GM23338 (cell line): ENCODE data around the gene DIAPH1. TPM values are rescaled to one million over a fixed set of nuclear protein-coding genes. Genes with fewer than 3 reads are reported as not detected.

Source experiments
- ATAC-seq: fragments of 200-7000 bp; cut with Tn5 transposase; 3 replicates; pipeline ENCODE4 v1.9.1; 2020
- DNase-seq: peaks from one replicate; pipeline ENCODE4 v3.0.0-alpha.2; 2015; ENCODE audit warnings: low spot score
- H2AFZ ChIP-seq: fragments of 200-600 bp; sonication (generic); 2 replicates; pipeline ENCODE4 v1.8.0; 2016; ENCODE audit warnings: antibody characterized with exemption, mild to moderate bottlenecking, moderate library complexity
- H3F3A ChIP-seq: fragments of 200-600 bp; sonication (generic); replicated peaks from 2 replicates; pipeline ENCODE4 v1.8.0; 2017; ENCODE audit warnings: antibody characterized with exemption, mixed run types, low read depth
- H3K27ac ChIP-seq: fragments of 200-600 bp; sonication (generic); 2 replicates; pipeline ENCODE4 v1.6.1; 2016; ENCODE audit warnings: low read depth
- H3K27me3 ChIP-seq: fragments of 200-600 bp; sonication (generic); 2 replicates; pipeline ENCODE4 v1.8.0; 2016; ENCODE audit warnings: mild to moderate bottlenecking, mixed run types, moderate library complexity; ENCODE audit not compliant: insufficient read depth
- H3K36me3 ChIP-seq: fragments of 200-600 bp; sonication (generic); 2 replicates; pipeline ENCODE4 v1.8.0; 2016; ENCODE audit warnings: mild to moderate bottlenecking; ENCODE audit not compliant: insufficient read depth
- H3K4me1 ChIP-seq: fragments of 200-600 bp; sonication (generic); 2 replicates; pipeline ENCODE4 v1.8.0; 2016; ENCODE audit warnings: mild to moderate bottlenecking, moderate library complexity; ENCODE audit not compliant: insufficient read depth
- H3K4me2 ChIP-seq: fragments of 200-600 bp; sonication (generic); 2 replicates; pipeline ENCODE4 v1.7.1; 2017; ENCODE audit warnings: mixed run types
- H3K4me3 ChIP-seq: fragments of 200-600 bp; sonication (generic); 2 replicates; pipeline ENCODE4 v1.6.1; 2016; ENCODE audit warnings: mixed run types
- H3K79me2 ChIP-seq: fragments of 200-600 bp; sonication (generic); replicated peaks from 2 replicates; pipeline ENCODE4 v1.8.0; 2017; ENCODE audit warnings: mild to moderate bottlenecking; ENCODE audit not compliant: insufficient read depth
- H3K9me2 ChIP-seq: fragments of 200-600 bp; sonication (generic); 2 replicates; pipeline ENCODE4 v1.8.0; 2017; ENCODE audit not compliant: insufficient read depth
- H4K20me1 ChIP-seq: fragments of 200-600 bp; sonication (generic); replicated peaks from 2 replicates; pipeline ENCODE4 v1.8.0; 2017; ENCODE audit warnings: mild to moderate bottlenecking; ENCODE audit not compliant: insufficient read depth
- H3K27ac Mint-ChIP-seq: 2 replicates; pipeline ENCODE4 v1.8.0; 2020; ENCODE audit warnings: inconsistent platforms, mild to moderate bottlenecking, moderate library complexity, mixed read lengths
- H3K27me3 Mint-ChIP-seq: 3 replicates; pipeline ENCODE4 v1.8.0; 2022; ENCODE audit warnings: low read depth, mild to moderate bottlenecking, moderate library complexity, mixed read lengths, inconsistent platforms; ENCODE audit not compliant: insufficient read depth, poor library complexity
- H3K36me3 Mint-ChIP-seq: 3 replicates; pipeline ENCODE4 v1.8.0; 2021; ENCODE audit warnings: low read depth, mild to moderate bottlenecking, inconsistent platforms, moderate library complexity, mixed read lengths
- H3K4me1 Mint-ChIP-seq: 3 replicates; pipeline ENCODE4 v1.8.0; 2020; ENCODE audit warnings: mild to moderate bottlenecking, inconsistent platforms, mixed read lengths
- H3K4me3 Mint-ChIP-seq: 3 replicates; pipeline ENCODE4 v1.8.0; 2021; ENCODE audit warnings: moderate library complexity, mild to moderate bottlenecking, inconsistent platforms, mixed read lengths
- H3K9me3 Mint-ChIP-seq: 3 replicates; pipeline ENCODE4 v1.8.0; 2020; ENCODE audit warnings: moderate library complexity, mild to moderate bottlenecking, inconsistent platforms, mixed read lengths
- EZH2 ChIP-seq: fragments of 200-600 bp; sonication (generic); IDR thresholded peaks from one replicate; pipeline ENCODE4 v1.8.0; 2017; ENCODE audit warnings: antibody characterized with exemption, mild to moderate bottlenecking, low read depth; ENCODE audit not compliant: unreplicated experiment
- NANOG ChIP-seq: IDR thresholded peaks from 2 replicates; pipeline ENCODE4 v1.6.1; 2016; ENCODE audit warnings: antibody characterized with exemption, borderline replicate concordance
- ZNF114 ChIP-seq: fragments of 250-450 bp; sonication (Bioruptor Pico); IDR thresholded peaks from 2 replicates; pipeline ENCODE4 v1.5.0; 2020; ENCODE audit warnings: mild to moderate bottlenecking, moderate library complexity
- polyA plus RNA-seq: library from polyadenylated mRNA; unstranded; fragments of >200 nt; fragmentation: Nextera tagmentation; extraction: Ambion mirVana; gene quantifications from 2 replicates; pipeline ENCODE4 v1.2.1, GENCODE V29; 2016
- total RNA-seq: library from RNA; depleted of rRNA; stranded (reverse); fragments of >200 nt; shearing (Covaris generic); gene quantifications from 2 replicates; pipeline ENCODE4 v1.2.3, GENCODE V29; 2014
- TF ChIP-seq, protein P1 (sequence below): IDR thresholded peaks from 2 replicates; pipeline ENCODE4 v1.6.1; 2016; ENCODE audit warnings: antibody characterized with exemption

DIAPH1 gene
- total and polyA plus RNA-seq, 2 experiments from 2014 or later: 42.9 to 104 TPM

DNA sequence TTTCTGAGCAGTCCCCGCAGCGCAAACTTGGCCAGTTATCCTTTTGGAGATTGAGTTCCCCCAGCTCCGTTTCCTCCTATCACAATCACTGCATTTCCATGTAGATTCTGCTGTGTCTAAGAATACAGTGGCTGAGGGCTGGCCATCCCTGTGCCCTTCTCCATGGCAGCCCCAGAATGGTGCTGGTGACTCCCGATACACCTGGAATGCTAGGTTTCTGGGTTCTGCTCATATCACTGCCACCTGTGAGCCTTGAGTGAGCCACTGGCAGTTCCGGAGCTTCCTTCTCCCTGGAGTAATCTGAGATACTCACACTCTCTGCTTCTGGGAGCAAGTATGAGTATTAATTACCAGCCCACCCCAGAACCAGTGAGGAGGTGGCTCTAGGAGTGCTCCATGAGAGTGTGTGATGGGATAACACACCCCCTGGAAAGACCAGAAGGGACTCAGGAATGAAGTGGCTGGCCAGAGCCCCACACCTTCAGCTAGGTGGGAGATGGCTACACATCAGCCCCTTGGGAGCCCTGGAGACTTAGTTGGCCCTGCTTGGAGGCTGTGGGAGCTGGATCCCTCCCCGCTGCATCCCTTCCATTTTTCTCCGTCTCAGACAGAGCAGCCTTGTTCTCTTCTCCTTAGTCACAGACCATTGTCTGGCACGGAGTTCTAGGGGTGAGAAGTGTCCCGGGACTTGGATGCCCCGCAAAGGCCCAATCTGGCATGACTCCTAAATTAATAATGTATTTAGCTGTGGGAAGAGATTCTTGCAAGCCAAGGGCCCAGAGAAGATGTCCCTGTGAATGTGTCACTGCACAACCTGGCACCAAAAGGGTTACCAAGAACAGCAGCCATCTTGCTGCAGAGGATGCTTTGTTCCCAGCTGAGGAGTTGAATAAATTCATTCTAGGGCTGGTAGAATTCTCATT lies 125.0 kb downstream of the DIAPH1 start:
- Mint-ChIP-seq H3K4me3 (no peak overlapping the region; the same call in 2 of the 3 replicates), H3K27ac (no peak overlapping the region), H3K27me3 (peaks cover 62% of the 10 kb centered on the region), H3K9me3 (no peaks in the 10 kb centered on the region), H3K4me1 (peaks cover 54% of the 10 kb centered on the region), H3K36me3 (peaks cover 18% of the 10 kb centered on the region)
- peak overlapping the region; percentile 51; the same call in 1 of the 2 replicates for H3K4me3 ChIP-seq
- H3K27ac ChIP-seq: no peak overlapping the region
- TF ChIP-seq EZH2: peak; percentile 26
- TF ChIP-seq NANOG: no peak
- no peaks in the 10 kb centered on the region for H4K20me1 ChIP-seq
- H3K9me2 ChIP-seq: no peaks in the 10 kb centered on the region; the same call in 1 of the 2 replicates
- no peaks in the 10 kb centered on the region for H3K79me2 ChIP-seq
- no peak overlapping the region for H2AFZ ChIP-seq
- peaks cover 56% of the 10 kb centered on the region for H3K27me3 ChIP-seq
- 0 out of 2 replicates have a peak, but pooled peaks cover 10% of the 10 kb centered on the region for H3F3A ChIP-seq
- H3K4me1 ChIP-seq: peaks cover 42% of the 10 kb centered on the region
- ATAC-seq (no peak), DNase-seq (no peak)
- peak overlapping the region; percentile 79 for H3K4me2 ChIP-seq
- no peaks in the 10 kb centered on the region for H3K36me3 ChIP-seq

DNA sequence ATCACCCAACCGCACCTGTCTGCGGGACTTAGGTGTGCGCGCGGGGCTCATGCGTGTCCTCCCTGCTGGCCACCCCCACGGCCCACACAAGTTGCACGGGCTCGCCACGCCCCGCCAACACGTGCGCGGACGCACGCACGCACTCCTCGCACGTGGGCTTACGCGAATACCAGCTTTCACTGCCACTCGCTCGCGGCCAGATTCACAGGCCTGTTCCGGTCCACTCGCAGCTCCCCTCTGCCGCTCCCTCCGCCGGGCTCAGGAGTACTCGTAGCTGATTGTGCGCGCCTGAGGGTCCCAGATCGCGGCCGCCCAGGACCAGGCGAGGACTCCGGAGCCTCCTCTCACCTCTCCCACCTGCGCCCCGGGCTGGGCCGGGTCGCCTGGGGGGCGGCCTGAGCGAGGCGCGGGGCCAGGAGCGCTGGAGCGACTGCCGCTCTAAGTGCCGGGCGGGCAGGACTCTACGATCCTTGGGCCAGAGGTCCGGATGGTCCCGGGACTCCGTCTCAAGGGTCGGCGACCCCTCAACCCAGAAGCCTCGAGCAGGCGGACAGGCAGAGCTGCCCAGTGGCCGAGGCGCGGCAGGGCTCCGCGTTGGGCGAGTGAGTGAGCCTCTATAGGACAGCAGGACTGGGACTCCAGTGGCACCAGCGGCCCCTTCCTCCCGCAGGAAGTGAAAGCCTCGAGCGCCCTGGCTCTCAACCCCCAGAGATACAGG lies 126.5 kb downstream of the DIAPH1 start:
- Mint-ChIP-seq H3K4me1 (peaks cover 59% of the 10 kb centered on the region), H3K27me3 (peaks cover 62% of the 10 kb centered on the region), H3K36me3 (peaks cover 8% of the 10 kb centered on the region), H3K9me3 (no peaks in the 10 kb centered on the region), H3K4me3 (peak overlapping the region; percentile 77), H3K27ac (no peak overlapping the region)
- Histone ChIP-seq H3K4me3 (peak overlapping the region; percentile 76), H3F3A (0 out of 2 replicates have a peak, but pooled peaks cover 10% of the 10 kb centered on the region), H3K36me3 (no peaks in the 10 kb centered on the region), H3K4me2 (peak overlapping the region; percentile 93), H3K27me3 (peaks cover 57% of the 10 kb centered on the region), H3K4me1 (peaks cover 45% of the 10 kb centered on the region), H3K27ac (no peak overlapping the region), H3K9me2 (no peaks in the 10 kb centered on the region), H2AFZ (peak overlapping the region; percentile 59), H3K79me2 (no peaks in the 10 kb centered on the region), H4K20me1 (peaks cover 3% of the 10 kb centered on the region; the same call in 1 of the 2 replicates)
- DNase-seq (peak; percentile 70), ATAC-seq (peak; percentile 46)
- no peak for TF ChIP-seq ZNF114 (CRISPR knock-in tag)
- TF ChIP-seq, protein P1, sequence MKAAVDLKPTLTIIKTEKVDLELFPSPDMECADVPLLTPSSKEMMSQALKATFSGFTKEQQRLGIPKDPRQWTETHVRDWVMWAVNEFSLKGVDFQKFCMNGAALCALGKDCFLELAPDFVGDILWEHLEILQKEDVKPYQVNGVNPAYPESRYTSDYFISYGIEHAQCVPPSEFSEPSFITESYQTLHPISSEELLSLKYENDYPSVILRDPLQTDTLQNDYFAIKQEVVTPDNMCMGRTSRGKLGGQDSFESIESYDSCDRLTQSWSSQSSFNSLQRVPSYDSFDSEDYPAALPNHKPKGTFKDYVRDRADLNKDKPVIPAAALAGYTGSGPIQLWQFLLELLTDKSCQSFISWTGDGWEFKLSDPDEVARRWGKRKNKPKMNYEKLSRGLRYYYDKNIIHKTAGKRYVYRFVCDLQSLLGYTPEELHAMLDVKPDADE: peak; percentile 14; the same call in 1 of the 2 replicates
